ENCODE measurements around the gene CCND3. TPM values are rescaled to one million over a fixed set of nuclear protein-coding genes. Genes with fewer than 3 reads are reported as not detected.

CCND3 gene
- total and polyA plus RNA-seq, 2 experiments from 2014 or later = 19.7 to 30.9 TPM

DNA sequence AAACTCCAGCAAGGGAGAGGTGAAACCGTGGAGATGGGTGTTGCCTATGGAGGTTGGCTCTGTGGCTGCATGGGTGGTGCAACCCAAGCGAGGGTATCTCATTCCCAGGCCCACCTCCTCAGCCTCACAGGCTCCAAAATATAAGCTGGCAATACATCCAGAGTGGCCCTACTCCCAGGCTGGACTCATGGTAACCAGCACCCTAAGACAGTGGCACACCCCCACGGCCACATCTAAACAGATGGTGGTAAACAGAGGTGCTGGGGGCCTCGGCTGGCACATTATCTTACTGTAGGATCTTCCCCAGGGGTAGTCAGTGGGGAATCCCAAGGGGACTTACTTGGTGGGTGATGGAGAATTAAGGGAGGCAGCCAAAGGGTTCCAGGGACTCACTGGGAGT is 33.7 kb upstream of the CCND3 start:
- ATAC-seq (no peak), DNase-seq (ENCODE audit: low spot score) (no peak)
- Mint-ChIP-seq H3K4me1 (0 out of 3 replicates have a peak, but pooled peaks cover 3% of the 10 kb centered on the region), H3K4me3 (no peak overlapping the region), H3K27me3 (ENCODE audit: insufficient read depth, low read depth, poor library complexity) (peaks cover 9% of the 10 kb centered on the region), H3K27ac (no peak overlapping the region), H3K9me3 (no peaks in the 10 kb centered on the region; the same call in 2 of the 3 replicates), H3K36me3 (ENCODE audit: low read depth) (no peaks in the 10 kb centered on the region)
- no peaks in the 10 kb centered on the region for H3K36me3 ChIP-seq (ENCODE audit: insufficient read depth)
- no peaks in the 10 kb centered on the region; the same call in 1 of the 2 replicates for H3K4me1 ChIP-seq (ENCODE audit: insufficient read depth)
- H3K27ac ChIP-seq (ENCODE audit: low read depth) = no peak overlapping the region
- no peak overlapping the region for H3K4me2 ChIP-seq
- TF ChIP-seq EZH2 (IDR thresholded peaks at IDR 0.05; ENCODE audit: low read depth, unreplicated experiment) (no peak), ZNF114 (CRISPR knock-in tag; IDR thresholded peaks at IDR 0.05) (no peak), STAT1 (IDR thresholded peaks at IDR 0.05; ENCODE audit: unreplicated experiment) (no peak)
- TF ChIP-seq, protein P1, sequence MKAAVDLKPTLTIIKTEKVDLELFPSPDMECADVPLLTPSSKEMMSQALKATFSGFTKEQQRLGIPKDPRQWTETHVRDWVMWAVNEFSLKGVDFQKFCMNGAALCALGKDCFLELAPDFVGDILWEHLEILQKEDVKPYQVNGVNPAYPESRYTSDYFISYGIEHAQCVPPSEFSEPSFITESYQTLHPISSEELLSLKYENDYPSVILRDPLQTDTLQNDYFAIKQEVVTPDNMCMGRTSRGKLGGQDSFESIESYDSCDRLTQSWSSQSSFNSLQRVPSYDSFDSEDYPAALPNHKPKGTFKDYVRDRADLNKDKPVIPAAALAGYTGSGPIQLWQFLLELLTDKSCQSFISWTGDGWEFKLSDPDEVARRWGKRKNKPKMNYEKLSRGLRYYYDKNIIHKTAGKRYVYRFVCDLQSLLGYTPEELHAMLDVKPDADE (IDR thresholded peaks at IDR 0.05) = no peak
- no peaks in the 10 kb centered on the region for H3K27me3 ChIP-seq (ENCODE audit: insufficient read depth)
- H3K79me2 ChIP-seq (replicated peaks; ENCODE audit: insufficient read depth) = no peaks in the 10 kb centered on the region
- H3K4me3 ChIP-seq = no peak overlapping the region
- H3K9me2 ChIP-seq (ENCODE audit: insufficient read depth) = no peaks in the 10 kb centered on the region
- no peak overlapping the region for H2AFZ ChIP-seq
- H3F3A ChIP-seq (replicated peaks; ENCODE audit: low read depth) = no peaks in the 10 kb centered on the region
- H4K20me1 ChIP-seq (replicated peaks; ENCODE audit: insufficient read depth) = no peaks in the 10 kb centered on the region

DNA sequence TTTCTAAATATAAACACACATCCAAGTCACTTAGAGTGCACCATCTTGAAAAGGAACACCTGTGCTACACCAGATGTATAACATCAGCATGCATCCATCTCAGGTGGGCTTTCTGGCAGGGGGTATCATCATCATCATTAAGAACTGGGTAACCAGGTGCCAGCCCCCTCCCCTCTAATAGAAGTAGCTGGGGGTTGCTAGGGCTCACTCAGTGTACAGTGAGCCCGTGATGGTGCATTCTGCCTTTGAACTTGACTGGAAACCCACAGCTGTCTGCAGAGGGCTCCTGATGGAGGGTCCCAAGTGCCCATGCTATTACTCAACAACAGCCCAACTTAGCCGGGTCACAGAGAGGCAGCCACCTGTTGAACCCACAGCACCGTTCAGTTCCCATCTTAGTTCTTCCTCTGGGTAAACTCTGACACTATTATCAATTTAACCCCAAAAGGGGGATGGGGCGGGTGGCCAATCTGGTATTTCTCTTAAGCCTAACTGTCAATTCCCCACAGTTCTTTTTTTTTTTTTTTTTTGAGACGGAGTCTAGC is 32.7 kb upstream of the CCND3 start:
- Mint-ChIP-seq H3K27me3 (ENCODE audit: insufficient read depth, low read depth, poor library complexity) (peaks cover 9% of the 10 kb centered on the region), H3K4me1 (0 out of 3 replicates have a peak, but pooled peaks cover 3% of the 10 kb centered on the region), H3K4me3 (no peak overlapping the region), H3K36me3 (ENCODE audit: low read depth) (no peaks in the 10 kb centered on the region), H3K27ac (no peak overlapping the region), H3K9me3 (no peaks in the 10 kb centered on the region)
- no peak overlapping the region for H3K27ac ChIP-seq (ENCODE audit: low read depth)
- no peak for ATAC-seq
- no peaks in the 10 kb centered on the region for H3K9me2 ChIP-seq (ENCODE audit: insufficient read depth)
- H3K79me2 ChIP-seq (replicated peaks; ENCODE audit: insufficient read depth) = no peaks in the 10 kb centered on the region
- H3K4me2 ChIP-seq = no peak overlapping the region
- DNase-seq (ENCODE audit: low spot score) = no peak
- H3K36me3 ChIP-seq (ENCODE audit: insufficient read depth) = no peaks in the 10 kb centered on the region
- H3F3A ChIP-seq (replicated peaks; ENCODE audit: low read depth) = no peaks in the 10 kb centered on the region
- H3K27me3 ChIP-seq (ENCODE audit: insufficient read depth) = no peaks in the 10 kb centered on the region
- no peaks in the 10 kb centered on the region for H4K20me1 ChIP-seq (replicated peaks; ENCODE audit: insufficient read depth)
- no peaks in the 10 kb centered on the region; the same call in 1 of the 2 replicates for H3K4me1 ChIP-seq (ENCODE audit: insufficient read depth)
- no peak overlapping the region for H2AFZ ChIP-seq
- H3K4me3 ChIP-seq = no peak overlapping the region
- TF ChIP-seq ZNF114 (CRISPR knock-in tag; IDR thresholded peaks at IDR 0.05) (no peak), STAT1 (IDR thresholded peaks at IDR 0.05; ENCODE audit: unreplicated experiment) (no peak), CREB1 (CRISPR knock-in tag; IDR thresholded peaks at IDR 0.05; ENCODE audit: low read depth) (no peak), JUNB (IDR thresholded peaks at IDR 0.05; ENCODE audit: unreplicated experiment) (no peak), ZNF331 (CRISPR knock-in tag; IDR thresholded peaks at IDR 0.05; ENCODE audit: low read depth) (no peak), EZH2phosphoT487 (IDR thresholded peaks at IDR 0.05; ENCODE audit: unreplicated experiment) (no peak)
- TF ChIP-seq, protein P1 (IDR thresholded peaks at IDR 0.05) = no peak
- TF ChIP-seq, protein P2, sequence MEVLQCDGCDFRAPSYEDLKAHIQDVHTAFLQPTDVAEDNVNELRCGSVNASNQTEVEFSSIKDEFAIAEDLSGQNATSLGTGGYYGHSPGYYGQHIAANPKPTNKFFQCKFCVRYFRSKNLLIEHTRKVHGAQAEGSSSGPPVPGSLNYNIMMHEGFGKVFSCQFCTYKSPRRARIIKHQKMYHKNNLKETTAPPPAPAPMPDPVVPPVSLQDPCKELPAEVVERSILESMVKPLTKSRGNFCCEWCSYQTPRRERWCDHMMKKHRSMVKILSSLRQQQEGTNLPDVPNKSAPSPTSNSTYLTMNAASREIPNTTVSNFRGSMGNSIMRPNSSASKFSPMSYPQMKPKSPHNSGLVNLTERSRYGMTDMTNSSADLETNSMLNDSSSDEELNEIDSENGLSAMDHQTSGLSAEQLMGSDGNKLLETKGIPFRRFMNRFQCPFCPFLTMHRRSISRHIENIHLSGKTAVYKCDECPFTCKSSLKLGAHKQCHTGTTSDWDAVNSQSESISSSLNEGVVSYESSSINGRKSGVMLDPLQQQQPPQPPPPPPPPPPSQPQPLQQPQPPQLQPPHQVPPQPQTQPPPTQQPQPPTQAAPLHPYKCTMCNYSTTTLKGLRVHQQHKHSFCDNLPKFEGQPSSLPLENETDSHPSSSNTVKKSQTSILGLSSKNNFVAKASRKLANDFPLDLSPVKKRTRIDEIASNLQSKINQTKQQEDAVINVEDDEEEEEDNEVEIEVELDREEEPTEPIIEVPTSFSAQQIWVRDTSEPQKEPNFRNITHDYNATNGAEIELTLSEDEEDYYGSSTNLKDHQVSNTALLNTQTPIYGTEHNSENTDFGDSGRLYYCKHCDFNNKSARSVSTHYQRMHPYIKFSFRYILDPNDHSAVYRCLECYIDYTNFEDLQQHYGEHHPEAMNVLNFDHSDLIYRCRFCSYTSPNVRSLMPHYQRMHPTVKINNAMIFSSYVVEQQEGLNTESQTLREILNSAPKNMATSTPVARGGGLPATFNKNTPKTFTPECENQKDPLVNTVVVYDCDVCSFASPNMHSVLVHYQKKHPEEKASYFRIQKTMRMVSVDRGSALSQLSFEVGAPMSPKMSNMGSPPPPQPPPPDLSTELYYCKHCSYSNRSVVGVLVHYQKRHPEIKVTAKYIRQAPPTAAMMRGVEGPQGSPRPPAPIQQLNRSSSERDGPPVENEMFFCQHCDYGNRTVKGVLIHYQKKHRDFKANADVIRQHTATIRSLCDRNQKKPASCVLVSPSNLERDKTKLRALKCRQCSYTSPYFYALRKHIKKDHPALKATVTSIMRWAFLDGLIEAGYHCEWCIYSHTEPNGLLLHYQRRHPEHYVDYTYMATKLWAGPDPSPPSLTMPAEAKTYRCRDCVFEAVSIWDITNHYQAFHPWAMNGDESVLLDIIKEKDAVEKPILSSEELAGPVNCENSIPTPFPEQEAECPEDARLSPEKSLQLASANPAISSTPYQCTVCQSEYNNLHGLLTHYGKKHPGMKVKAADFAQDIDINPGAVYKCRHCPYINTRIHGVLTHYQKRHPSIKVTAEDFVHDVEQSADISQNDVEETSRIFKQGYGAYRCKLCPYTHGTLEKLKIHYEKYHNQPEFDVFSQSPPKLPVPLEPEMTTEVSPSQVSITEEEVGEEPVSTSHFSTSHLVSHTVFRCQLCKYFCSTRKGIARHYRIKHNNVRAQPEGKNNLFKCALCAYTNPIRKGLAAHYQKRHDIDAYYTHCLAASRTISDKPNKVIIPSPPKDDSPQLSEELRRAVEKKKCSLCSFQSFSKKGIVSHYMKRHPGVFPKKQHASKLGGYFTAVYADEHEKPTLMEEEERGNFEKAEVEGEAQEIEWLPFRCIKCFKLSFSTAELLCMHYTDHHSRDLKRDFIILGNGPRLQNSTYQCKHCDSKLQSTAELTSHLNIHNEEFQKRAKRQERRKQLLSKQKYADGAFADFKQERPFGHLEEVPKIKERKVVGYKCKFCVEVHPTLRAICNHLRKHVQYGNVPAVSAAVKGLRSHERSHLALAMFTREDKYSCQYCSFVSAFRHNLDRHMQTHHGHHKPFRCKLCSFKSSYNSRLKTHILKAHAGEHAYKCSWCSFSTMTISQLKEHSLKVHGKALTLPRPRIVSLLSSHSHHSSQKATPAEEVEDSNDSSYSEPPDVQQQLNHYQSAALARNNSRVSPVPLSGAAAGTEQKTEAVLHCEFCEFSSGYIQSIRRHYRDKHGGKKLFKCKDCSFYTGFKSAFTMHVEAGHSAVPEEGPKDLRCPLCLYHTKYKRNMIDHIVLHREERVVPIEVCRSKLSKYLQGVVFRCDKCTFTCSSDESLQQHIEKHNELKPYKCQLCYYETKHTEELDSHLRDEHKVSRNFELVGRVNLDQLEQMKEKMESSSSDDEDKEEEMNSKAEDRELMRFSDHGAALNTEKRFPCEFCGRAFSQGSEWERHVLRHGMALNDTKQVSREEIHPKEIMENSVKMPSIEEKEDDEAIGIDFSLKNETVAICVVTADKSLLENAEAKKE (CRISPR knock-in tag; IDR thresholded peaks at IDR 0.05) = no peak
- TF ChIP-seq, protein P3, sequence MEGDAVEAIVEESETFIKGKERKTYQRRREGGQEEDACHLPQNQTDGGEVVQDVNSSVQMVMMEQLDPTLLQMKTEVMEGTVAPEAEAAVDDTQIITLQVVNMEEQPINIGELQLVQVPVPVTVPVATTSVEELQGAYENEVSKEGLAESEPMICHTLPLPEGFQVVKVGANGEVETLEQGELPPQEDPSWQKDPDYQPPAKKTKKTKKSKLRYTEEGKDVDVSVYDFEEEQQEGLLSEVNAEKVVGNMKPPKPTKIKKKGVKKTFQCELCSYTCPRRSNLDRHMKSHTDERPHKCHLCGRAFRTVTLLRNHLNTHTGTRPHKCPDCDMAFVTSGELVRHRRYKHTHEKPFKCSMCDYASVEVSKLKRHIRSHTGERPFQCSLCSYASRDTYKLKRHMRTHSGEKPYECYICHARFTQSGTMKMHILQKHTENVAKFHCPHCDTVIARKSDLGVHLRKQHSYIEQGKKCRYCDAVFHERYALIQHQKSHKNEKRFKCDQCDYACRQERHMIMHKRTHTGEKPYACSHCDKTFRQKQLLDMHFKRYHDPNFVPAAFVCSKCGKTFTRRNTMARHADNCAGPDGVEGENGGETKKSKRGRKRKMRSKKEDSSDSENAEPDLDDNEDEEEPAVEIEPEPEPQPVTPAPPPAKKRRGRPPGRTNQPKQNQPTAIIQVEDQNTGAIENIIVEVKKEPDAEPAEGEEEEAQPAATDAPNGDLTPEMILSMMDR (conservative IDR thresholded peaks at IDR 0.05; ENCODE audit: low read depth in 2 of 2) = no peak
